Neutrophil (primary cell): ENCODE results near the gene MCC.

Experiments
- H3K27ac ChIP-seq: fragments of 200-600 bp; sonication (generic); 2 replicates; pipeline ENCODE4 v1.5.1; 2016; ENCODE audit warnings: mild to moderate bottlenecking, moderate library complexity
- H3K27me3 ChIP-seq: fragments of 200-600 bp; sonication (generic); 2 replicates; pipeline ENCODE4 v1.6.0; 2016; ENCODE audit warnings: mild to moderate bottlenecking
- H3K36me3 ChIP-seq: fragments of 200-600 bp; sonication (generic); 2 replicates; pipeline ENCODE4 v1.5.1; 2017
- H3K4me1 ChIP-seq, 2 experiments: fragments of 200-600 bp in 1 of 2; sonication (generic) in 1 of 2; 1 replicate in 1 of 2; 2 replicates in 1 of 2; pipeline versions ENCODE4 v1.5.1 to v1.6.1; 2013 to 2016; ENCODE audit warnings: low read depth in 1 of 2, low read length in 1 of 2, mild to moderate bottlenecking in 1 of 2, moderate library complexity in 1 of 2; ENCODE audit not compliant: control insufficient read depth in 1 of 2, insufficient read depth in 1 of 2
- H3K4me3 ChIP-seq, 2 experiments: fragments of 200-600 bp in 1 of 2; sonication (generic) in 1 of 2; 1 replicate in 1 of 2; 2 replicates in 1 of 2; pipeline ENCODE4 v1.5.1; 2013 to 2016; ENCODE audit warnings: low read depth in 1 of 2, low read length in 1 of 2, mild to moderate bottlenecking in 1 of 2, moderate library complexity in 1 of 2
- H3K9me3 ChIP-seq: fragments of 200-600 bp; sonication (generic); 2 replicates; pipeline ENCODE4 v1.5.1; 2016
- TF ChIP-seq, protein P1 (sequence below): fragments of 200-600 bp; sonication (generic); IDR thresholded peaks from 2 replicates; pipeline ENCODE4 v1.5.1; 2016; ENCODE audit warnings: antibody characterized with exemption

MCC gene

DNA sequence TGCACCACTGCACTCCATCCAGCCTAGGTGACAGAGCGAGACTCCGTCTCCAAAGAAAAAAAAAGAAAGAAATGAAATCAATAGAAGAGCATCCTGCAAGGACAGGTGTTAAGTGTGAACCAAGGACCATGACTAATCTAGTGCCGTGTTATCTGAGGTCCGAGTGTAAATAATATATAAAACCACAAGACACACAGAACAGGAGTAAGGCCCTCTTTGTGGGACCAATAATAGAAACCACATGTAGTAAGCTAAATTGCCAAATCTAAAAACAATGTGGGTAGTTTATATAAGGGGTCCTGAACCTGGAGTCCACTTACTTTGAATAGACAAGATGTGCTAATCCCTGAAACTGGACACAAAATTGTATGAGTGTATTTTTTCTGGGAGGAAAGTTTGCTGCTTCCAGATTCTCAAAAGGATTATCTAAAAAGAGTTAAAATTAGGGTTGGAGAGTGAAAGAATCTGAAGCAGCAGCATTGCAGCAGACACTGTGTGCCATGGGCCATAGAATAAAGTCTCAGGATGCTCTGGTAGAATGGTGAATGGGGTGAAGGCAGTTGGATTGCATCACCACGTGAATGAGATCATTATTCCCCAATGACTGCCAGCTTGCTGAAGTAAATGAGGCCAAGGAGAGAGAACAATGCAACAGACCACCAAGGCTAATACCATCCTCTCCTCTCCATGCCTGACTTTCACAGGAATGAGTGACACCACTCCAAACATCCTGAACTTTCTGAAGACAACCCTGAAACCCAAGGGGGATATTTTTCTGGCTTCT, 288.9 kb downstream of the MCC start:
- no peaks in the 10 kb centered on the region for H3K27me3 ChIP-seq
- no peak overlapping the region for H3K27ac ChIP-seq
- TF ChIP-seq, protein P1, sequence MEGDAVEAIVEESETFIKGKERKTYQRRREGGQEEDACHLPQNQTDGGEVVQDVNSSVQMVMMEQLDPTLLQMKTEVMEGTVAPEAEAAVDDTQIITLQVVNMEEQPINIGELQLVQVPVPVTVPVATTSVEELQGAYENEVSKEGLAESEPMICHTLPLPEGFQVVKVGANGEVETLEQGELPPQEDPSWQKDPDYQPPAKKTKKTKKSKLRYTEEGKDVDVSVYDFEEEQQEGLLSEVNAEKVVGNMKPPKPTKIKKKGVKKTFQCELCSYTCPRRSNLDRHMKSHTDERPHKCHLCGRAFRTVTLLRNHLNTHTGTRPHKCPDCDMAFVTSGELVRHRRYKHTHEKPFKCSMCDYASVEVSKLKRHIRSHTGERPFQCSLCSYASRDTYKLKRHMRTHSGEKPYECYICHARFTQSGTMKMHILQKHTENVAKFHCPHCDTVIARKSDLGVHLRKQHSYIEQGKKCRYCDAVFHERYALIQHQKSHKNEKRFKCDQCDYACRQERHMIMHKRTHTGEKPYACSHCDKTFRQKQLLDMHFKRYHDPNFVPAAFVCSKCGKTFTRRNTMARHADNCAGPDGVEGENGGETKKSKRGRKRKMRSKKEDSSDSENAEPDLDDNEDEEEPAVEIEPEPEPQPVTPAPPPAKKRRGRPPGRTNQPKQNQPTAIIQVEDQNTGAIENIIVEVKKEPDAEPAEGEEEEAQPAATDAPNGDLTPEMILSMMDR = no peak
- no peaks in the 10 kb centered on the region for H3K9me3 ChIP-seq
- H3K36me3 ChIP-seq = no peaks in the 10 kb centered on the region
- no peaks in the 10 kb centered on the region for H3K4me1 ChIP-seq
- H3K4me3 ChIP-seq = no peak overlapping the region

DNA sequence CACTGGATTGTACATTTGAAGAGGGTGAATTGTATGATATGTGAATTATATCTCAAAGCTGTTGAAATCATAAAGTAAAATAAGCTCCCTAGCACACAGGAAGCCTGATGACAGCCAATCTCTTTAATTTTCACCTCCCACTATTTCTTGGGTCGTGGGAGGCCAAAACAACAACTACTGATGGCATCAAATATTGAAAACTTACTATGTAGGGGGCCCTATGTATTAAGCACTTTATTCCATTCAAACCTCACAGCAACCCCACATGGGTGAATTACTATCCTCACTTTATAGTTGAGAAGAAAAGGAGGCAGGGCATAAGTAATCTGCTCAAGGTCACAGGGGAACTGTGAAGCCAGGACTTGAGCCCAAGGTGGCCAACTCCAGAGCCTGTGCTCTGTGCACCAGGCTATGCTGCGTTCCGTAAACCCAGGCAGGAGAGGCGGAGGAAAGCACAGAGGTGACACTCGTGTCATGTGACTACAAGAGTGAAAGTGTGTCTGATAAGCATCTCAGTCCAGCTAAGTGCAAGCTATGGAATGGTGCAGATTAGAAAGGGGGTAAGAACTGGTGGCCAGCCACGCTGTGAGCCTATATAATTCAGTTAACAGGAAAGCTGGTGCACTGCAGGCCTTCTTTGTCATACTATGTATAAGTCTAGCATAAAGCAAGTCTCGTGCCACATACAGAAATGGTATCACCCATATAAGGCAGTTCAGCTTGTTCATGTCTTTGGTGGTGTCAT, 290.6 kb downstream of the MCC start:
- Histone ChIP-seq H3K27ac (no peak overlapping the region), H3K36me3 (no peaks in the 10 kb centered on the region), H3K9me3 (no peaks in the 10 kb centered on the region), H3K4me3 (no peak overlapping the region), H3K4me1 (no peaks in the 10 kb centered on the region), H3K27me3 (no peaks in the 10 kb centered on the region)
- TF ChIP-seq, protein P1 = no peak

DNA sequence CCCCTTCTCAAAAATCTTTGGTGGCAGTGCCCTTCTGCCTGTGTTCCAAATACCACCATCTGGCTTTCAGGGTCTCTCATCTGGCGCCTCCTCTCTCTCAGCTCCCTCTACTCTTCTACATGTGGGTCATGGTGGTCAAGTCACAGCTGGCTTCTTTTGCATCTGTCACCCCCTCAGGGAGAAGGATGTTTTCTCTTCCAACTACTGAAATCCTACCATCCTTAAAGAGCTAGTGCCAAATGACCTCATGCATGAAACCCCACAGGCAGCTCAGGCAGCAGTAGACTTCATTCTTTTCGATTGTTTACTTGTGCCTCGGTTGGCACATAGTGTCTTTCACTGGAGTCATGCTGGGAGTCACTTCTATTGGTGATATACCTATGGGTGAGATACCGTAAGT, 292.5 kb downstream of the MCC start:
- Histone ChIP-seq H3K27me3 (no peaks in the 10 kb centered on the region), H3K4me1 (no peaks in the 10 kb centered on the region), H3K36me3 (no peaks in the 10 kb centered on the region), H3K27ac (no peak overlapping the region), H3K9me3 (no peaks in the 10 kb centered on the region), H3K4me3 (no peak overlapping the region)
- TF ChIP-seq, protein P1 = no peak

DNA sequence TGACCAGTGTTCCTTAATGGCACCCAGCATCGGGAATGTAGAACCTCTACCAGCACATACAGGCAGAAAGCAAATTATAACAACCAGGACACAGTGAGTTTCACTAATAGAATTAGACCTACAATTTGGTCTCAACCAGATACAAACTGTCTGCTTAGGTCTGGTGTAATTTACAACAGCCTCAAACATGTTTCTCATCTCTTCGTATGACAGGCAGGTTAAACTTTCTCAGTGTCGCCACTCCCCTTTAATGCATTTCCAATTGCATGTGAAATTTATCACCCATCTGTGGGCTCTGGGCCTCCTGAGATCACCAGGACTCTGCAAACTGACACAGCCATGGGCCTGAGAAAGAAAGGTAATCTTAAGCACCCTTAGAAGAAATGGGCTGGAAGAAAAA, 293.0 kb downstream of the MCC start:
- TF ChIP-seq, protein P1 = no peak
- no peak overlapping the region for H3K4me3 ChIP-seq
- H3K36me3 ChIP-seq = no peaks in the 10 kb centered on the region
- no peaks in the 10 kb centered on the region for H3K4me1 ChIP-seq
- no peaks in the 10 kb centered on the region for H3K9me3 ChIP-seq
- no peak overlapping the region for H3K27ac ChIP-seq
- no peaks in the 10 kb centered on the region for H3K27me3 ChIP-seq

DNA sequence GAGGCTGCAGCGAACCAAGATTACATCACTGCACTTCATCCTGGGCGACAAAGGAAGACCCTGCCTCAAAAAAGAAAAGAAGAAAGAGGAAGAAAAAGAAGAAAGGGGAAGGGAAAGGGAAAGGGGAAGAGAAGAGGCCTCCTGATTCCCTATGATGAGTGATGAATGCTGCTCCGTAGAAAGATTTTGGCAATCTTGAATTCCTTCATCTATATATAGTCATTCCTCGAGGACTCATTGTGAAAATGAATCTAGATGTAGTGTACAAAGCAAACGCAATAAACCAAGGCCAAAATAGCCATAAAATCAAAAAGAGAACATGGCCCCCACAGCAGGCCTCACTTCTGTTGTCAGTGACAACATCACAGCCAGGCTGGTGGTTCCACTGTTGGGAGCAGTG, 293.7 kb downstream of the MCC start:
- Histone ChIP-seq H3K4me3 (no peak overlapping the region), H3K9me3 (no peaks in the 10 kb centered on the region), H3K27me3 (no peaks in the 10 kb centered on the region), H3K4me1 (no peaks in the 10 kb centered on the region), H3K36me3 (no peaks in the 10 kb centered on the region), H3K27ac (no peak overlapping the region)
- TF ChIP-seq, protein P1 = no peak
